Gastrocnemius medialis (tissue), 4 donors: Measurements from ENCODE around the gene UQCC3.

Experiments
- POLR2A ChIP-seq, 2 donors: fragments of 450-650 bp; IDR thresholded peaks; one replicate each; pipeline ENCODE4 v1.6.1; 2017; ENCODE audit warnings: antibody characterized with exemption in 2 of 2, mild to moderate bottlenecking in 2 of 2, moderate library complexity in 2 of 2
- TF ChIP-seq, protein P1 (sequence below), 5 experiments: fragments of 450-650 bp in 3 of 5; fragments of 200-600 bp in 2 of 5; sonication (generic) in 2 of 5; IDR thresholded peaks in 4 of 5; conservative IDR thresholded peaks in 1 of 5; 1 replicate in 4 of 5; 2 replicates in 1 of 5; pipeline ENCODE4 v1.5.1; 2016 to 2019; ENCODE audit warnings: antibody characterized with exemption in 5 of 5, mild to moderate bottlenecking in 3 of 5, moderate library complexity in 3 of 5

DNA sequence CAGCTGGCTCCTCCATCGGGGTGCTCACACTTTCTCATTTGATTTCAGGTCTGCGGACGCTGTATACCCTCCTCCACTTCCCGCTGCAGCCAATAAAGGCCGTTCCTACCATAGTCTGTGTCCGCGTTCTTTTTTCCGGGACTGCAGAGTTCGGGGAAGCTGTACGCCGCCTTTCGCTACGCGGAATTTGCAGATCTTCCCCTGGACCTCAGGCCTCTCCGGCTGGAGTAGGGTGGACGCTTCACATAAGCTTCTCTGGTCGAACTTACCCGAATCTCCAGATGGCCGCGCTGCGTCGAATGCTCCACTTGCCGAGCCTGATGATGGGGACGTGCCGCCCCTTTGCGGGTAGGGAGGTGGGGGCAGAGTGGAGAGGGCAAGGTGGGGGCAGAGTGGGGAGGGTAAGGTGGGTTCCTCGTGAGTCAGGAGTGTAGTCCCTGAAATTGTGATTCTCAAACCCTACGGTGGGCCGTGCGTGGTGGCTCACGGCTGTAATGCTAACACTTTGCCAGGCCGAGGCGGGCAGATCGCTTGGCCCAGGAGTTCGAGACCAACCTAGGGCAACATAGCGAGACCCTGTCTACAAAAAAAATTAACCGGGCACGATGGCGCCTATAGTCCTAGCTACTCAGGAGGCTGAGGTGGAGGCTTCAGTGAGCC is 5.7 kb upstream of the UQCC3 start:
- TF ChIP-seq, protein P1, sequence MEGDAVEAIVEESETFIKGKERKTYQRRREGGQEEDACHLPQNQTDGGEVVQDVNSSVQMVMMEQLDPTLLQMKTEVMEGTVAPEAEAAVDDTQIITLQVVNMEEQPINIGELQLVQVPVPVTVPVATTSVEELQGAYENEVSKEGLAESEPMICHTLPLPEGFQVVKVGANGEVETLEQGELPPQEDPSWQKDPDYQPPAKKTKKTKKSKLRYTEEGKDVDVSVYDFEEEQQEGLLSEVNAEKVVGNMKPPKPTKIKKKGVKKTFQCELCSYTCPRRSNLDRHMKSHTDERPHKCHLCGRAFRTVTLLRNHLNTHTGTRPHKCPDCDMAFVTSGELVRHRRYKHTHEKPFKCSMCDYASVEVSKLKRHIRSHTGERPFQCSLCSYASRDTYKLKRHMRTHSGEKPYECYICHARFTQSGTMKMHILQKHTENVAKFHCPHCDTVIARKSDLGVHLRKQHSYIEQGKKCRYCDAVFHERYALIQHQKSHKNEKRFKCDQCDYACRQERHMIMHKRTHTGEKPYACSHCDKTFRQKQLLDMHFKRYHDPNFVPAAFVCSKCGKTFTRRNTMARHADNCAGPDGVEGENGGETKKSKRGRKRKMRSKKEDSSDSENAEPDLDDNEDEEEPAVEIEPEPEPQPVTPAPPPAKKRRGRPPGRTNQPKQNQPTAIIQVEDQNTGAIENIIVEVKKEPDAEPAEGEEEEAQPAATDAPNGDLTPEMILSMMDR (IDR thresholded peaks at IDR 0.05 in 4 of 5, conservative IDR thresholded peaks at IDR 0.05 in 1 of 5) = no peak
- TF ChIP-seq POLR2A (IDR thresholded peaks at IDR 0.05) = no peak
